ENCODE data around the gene EEF1B2.
"Not testable (repeated sequence)": the region's sequence is repeated elsewhere in the genome, so short reads cannot be mapped to it uniquely, and the experiment has no call there.

Gene EEF1B2

GRCh38 chr2:206164261-206164862 lies 4.7 kb downstream of the EEF1B2 start:
- no peak for DNase-seq (ENCODE audit: low read depth)

GRCh38 chr2:206168230-206168629 lies 8.5 kb downstream of the EEF1B2 start:
- not testable (repeated sequence) for DNase-seq (ENCODE audit: low read depth)

- DNase-seq (ENCODE audit: low read depth): not testable (repeated sequence)
These were observed 12.1 kb downstream of the EEF1B2 start for GRCh38 chr2:206171624-206172397.

- DNase-seq (ENCODE audit: low read depth): no peak
These were observed 13.5 kb downstream of the EEF1B2 start for GRCh38 chr2:206173147-206173546.

GRCh38 chr2:206176121-206176520 lies 16.4 kb downstream of the EEF1B2 start:
- no peak for DNase-seq (ENCODE audit: low read depth)

GRCh38 chr2:206176901-206177300 lies 17.2 kb downstream of the EEF1B2 start:
- no peak for DNase-seq (ENCODE audit: low read depth)

GRCh38 chr2:206181526-206181925 lies 21.8 kb downstream of the EEF1B2 start:
- DNase-seq (ENCODE audit: low read depth): not testable (repeated sequence)

- DNase-seq (ENCODE audit: low read depth): no peak
These were observed 30.0 kb downstream of the EEF1B2 start for GRCh38 chr2:206189691-206190090.

- no peak for DNase-seq (ENCODE audit: low read depth)
These were observed 30.4 kb downstream of the EEF1B2 start for GRCh38 chr2:206190111-206190510.

- no peak for DNase-seq (ENCODE audit: low read depth)
These were observed 31.0 kb downstream of the EEF1B2 start for GRCh38 chr2:206190689-206191088.

- DNase-seq (ENCODE audit: low read depth): no peak
These were observed 32.5 kb downstream of the EEF1B2 start for GRCh38 chr2:206192157-206192556.

- no peak for DNase-seq (ENCODE audit: low read depth)
These were observed 34.1 kb downstream of the EEF1B2 start for GRCh38 chr2:206193671-206194357.

- no peak for DNase-seq (ENCODE audit: low read depth)
These were observed 39.0 kb downstream of the EEF1B2 start for GRCh38 chr2:206198677-206199076.

GRCh38 chr2:206201075-206201848 lies 41.6 kb downstream of the EEF1B2 start:
- no peak for DNase-seq (ENCODE audit: low read depth)

GRCh38 chr2:206202446-206202845 lies 42.8 kb downstream of the EEF1B2 start:
- DNase-seq (ENCODE audit: low read depth): no peak

- no peak for DNase-seq (ENCODE audit: low read depth)
These were observed 43.6 kb downstream of the EEF1B2 start for GRCh38 chr2:206203331-206203730.

- DNase-seq (ENCODE audit: low read depth): no peak
These were observed 45.0 kb downstream of the EEF1B2 start for GRCh38 chr2:206204710-206205109.

GRCh38 chr2:206207316-206207715 lies 47.6 kb downstream of the EEF1B2 start:
- DNase-seq (ENCODE audit: low read depth): not testable (repeated sequence)

GRCh38 chr2:206208900-206209299 lies 49.2 kb downstream of the EEF1B2 start:
- DNase-seq (ENCODE audit: low read depth): no peak

- no peak for DNase-seq (ENCODE audit: low read depth)
These were observed 52.1 kb downstream of the EEF1B2 start for GRCh38 chr2:206211657-206212255.
